ENCODE measurements around the gene HCK. TPM values are rescaled to one million over a fixed set of nuclear protein-coding genes. Genes with fewer than 3 reads are reported as not detected.

Gene HCK
- total RNA-seq, 1 experiment from 2014 or later, result not detected

- CTCF ChIA-PET, result no interaction called here
- H3K79me2 ChIP-seq (ENCODE audit: low read depth), result no peaks in the 10 kb centered on the region
- intact Hi-C loops (cut with micrococcal nuclease; ENCODE audit: unreplicated experiment), result no loop called here
- peaks cover 70% of the 10 kb centered on the region for H3K27me3 ChIP-seq (ENCODE audit: insufficient read depth, low read depth)
- H3K27ac ChIP-seq, result no peak overlapping the region
- no peaks in the 10 kb centered on the region for H3F3A ChIP-seq (ENCODE audit: insufficient read depth, low read depth)
- no peak overlapping the region for H3K4me2 ChIP-seq
- no peak overlapping the region for H2AFZ ChIP-seq
- no peaks in the 10 kb centered on the region for H3K36me3 ChIP-seq (ENCODE audit: low read depth)
- H3K4me3 ChIP-seq, result no peak overlapping the region
- H4K20me1 ChIP-seq (ENCODE audit: insufficient read depth), result no peaks in the 10 kb centered on the region; the same call in 1 of the 2 replicates
- BruUV-seq (replicated peaks), result no TSS peak
- DNase-seq, result no peak
- H3K4me1 ChIP-seq (replicated peaks; ENCODE audit: insufficient read depth), result no peaks in the 10 kb centered on the region
- H3K9me3 ChIP-seq (ENCODE audit: insufficient read depth, low read depth), result no peaks in the 10 kb centered on the region
- no peaks in the 10 kb centered on the region for H3K9me2 ChIP-seq (ENCODE audit: insufficient read depth)
- POLR2A ChIA-PET (ENCODE audit: unreplicated experiment), result no interaction called here
- TF ChIP-seq, protein P1, sequence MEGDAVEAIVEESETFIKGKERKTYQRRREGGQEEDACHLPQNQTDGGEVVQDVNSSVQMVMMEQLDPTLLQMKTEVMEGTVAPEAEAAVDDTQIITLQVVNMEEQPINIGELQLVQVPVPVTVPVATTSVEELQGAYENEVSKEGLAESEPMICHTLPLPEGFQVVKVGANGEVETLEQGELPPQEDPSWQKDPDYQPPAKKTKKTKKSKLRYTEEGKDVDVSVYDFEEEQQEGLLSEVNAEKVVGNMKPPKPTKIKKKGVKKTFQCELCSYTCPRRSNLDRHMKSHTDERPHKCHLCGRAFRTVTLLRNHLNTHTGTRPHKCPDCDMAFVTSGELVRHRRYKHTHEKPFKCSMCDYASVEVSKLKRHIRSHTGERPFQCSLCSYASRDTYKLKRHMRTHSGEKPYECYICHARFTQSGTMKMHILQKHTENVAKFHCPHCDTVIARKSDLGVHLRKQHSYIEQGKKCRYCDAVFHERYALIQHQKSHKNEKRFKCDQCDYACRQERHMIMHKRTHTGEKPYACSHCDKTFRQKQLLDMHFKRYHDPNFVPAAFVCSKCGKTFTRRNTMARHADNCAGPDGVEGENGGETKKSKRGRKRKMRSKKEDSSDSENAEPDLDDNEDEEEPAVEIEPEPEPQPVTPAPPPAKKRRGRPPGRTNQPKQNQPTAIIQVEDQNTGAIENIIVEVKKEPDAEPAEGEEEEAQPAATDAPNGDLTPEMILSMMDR (conservative IDR thresholded peaks at IDR 0.05), result no peak
- no peak for TF ChIP-seq EZH2 (IDR thresholded peaks at IDR 0.05; ENCODE audit: low read depth)
These were observed 1.7 kb upstream of the HCK start for GRCh38 chr20:32050324-32050841.

DNA sequence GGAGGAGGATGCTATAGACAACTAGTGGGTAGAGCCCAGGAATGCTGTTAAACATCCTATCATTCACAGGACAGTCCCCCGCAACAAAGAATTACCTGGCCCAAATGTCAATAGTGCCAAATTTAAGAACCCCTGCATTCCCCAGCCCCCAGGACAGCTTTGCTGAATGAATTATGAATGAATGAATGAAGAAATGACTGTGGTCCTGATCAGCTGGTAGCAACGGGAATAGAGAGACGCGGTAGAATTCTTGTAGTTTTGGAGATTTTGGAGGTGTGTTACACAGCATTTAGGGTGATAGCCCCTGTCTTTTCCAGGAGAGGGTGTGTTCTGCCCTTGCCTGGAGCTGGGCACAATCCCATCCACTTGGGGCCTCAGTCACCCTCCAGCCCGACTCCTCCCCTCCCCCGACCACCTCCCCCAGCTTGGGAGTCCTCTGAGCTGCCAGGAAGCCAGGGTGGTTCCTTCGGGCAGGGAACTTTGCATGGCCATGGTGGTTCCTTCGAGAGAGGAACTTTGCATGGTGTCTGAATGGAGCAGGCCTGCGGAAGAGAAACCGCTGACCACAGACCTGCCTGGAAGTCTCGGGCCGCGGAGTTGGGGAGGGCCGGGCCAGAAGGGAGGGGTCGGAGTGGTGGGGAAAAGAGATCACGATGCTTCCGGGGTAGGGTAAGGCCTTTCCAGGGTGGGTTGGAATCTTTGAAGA is 1.0 kb upstream of the HCK start:
- Histone ChIP-seq H3F3A (ENCODE audit: insufficient read depth, low read depth) (no peaks in the 10 kb centered on the region), H3K4me1 (replicated peaks; ENCODE audit: insufficient read depth) (no peaks in the 10 kb centered on the region), H3K36me3 (ENCODE audit: low read depth) (no peaks in the 10 kb centered on the region), H3K9me3 (ENCODE audit: insufficient read depth, low read depth) (no peaks in the 10 kb centered on the region), H4K20me1 (ENCODE audit: insufficient read depth) (no peaks in the 10 kb centered on the region; the same call in 1 of the 2 replicates), H2AFZ (no peak overlapping the region), H3K79me2 (ENCODE audit: low read depth) (no peaks in the 10 kb centered on the region), H3K4me2 (no peak overlapping the region), H3K9me2 (ENCODE audit: insufficient read depth) (no peaks in the 10 kb centered on the region), H3K27ac (no peak overlapping the region), H3K4me3 (no peak overlapping the region), H3K27me3 (ENCODE audit: insufficient read depth, low read depth) (peaks cover 75% of the 10 kb centered on the region)
- ChIA-PET CTCF (no interaction called here), POLR2A (ENCODE audit: unreplicated experiment) (no interaction called here)
- no TSS peak for BruUV-seq (replicated peaks)
- intact Hi-C loops (cut with micrococcal nuclease; ENCODE audit: unreplicated experiment), result no loop called here
- TF ChIP-seq, protein P1 (conservative IDR thresholded peaks at IDR 0.05), result no peak
- TF ChIP-seq EZH2 (IDR thresholded peaks at IDR 0.05; ENCODE audit: low read depth), result no peak
- DNase-seq, result no peak

DNA sequence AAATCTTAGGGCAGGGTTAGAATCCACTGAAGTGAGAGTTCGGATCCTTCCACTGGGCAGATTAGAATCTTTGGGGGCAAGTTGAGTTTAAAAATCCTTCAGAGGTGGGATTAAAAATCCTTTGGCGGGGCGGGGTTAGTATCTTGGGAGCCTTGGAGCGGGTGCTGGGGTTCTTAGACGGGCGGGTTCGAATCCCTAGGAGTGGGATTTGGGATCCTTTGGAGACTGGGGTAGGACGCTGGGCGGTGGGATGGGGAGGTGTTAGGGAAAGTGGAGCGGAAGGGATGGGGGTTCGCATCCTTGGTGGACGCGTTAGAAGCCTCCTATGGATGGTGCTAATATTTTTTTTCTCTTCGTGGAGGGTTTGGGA is 337 bp upstream of the HCK start:
- ChIA-PET POLR2A (ENCODE audit: unreplicated experiment) (no interaction called here), CTCF (no interaction called here)
- H3K4me2 ChIP-seq, result no peak overlapping the region
- no peak for DNase-seq
- intact Hi-C loops (cut with micrococcal nuclease; ENCODE audit: unreplicated experiment), result no loop called here
- H3K9me3 ChIP-seq (ENCODE audit: insufficient read depth, low read depth), result no peaks in the 10 kb centered on the region
- H2AFZ ChIP-seq, result no peak overlapping the region
- no peak overlapping the region for H3K27ac ChIP-seq
- H3K36me3 ChIP-seq (ENCODE audit: low read depth), result no peaks in the 10 kb centered on the region
- H3K79me2 ChIP-seq (ENCODE audit: low read depth), result no peaks in the 10 kb centered on the region
- no peaks in the 10 kb centered on the region for H3K4me1 ChIP-seq (replicated peaks; ENCODE audit: insufficient read depth)
- no TSS peak for BruUV-seq (replicated peaks)
- peaks cover 76% of the 10 kb centered on the region for H3K27me3 ChIP-seq (ENCODE audit: insufficient read depth, low read depth)
- H3K4me3 ChIP-seq, result no peak overlapping the region
- H3F3A ChIP-seq (ENCODE audit: insufficient read depth, low read depth), result no peaks in the 10 kb centered on the region
- no peaks in the 10 kb centered on the region for H3K9me2 ChIP-seq (ENCODE audit: insufficient read depth)
- no peaks in the 10 kb centered on the region; the same call in 1 of the 2 replicates for H4K20me1 ChIP-seq (ENCODE audit: insufficient read depth)
- no peak for TF ChIP-seq EZH2 (IDR thresholded peaks at IDR 0.05; ENCODE audit: low read depth)
- TF ChIP-seq, protein P1 (conservative IDR thresholded peaks at IDR 0.05), result no peak
